WI38 (cell line): Measurements from ENCODE around the gene PI16.
"Not testable (repeated sequence)": the region's sequence is repeated elsewhere in the genome, so short reads cannot be mapped to it uniquely, and the experiment has no call there.

Experiments
- H3K4me3 ChIP-seq: 2 replicates; pipeline ENCODE4 v1.5.1; 2011; ENCODE audit warnings: low read depth, mild to moderate bottlenecking, control low read depth, low read length
- CTCF ChIP-seq: IDR thresholded peaks from 2 replicates; pipeline ENCODE4 v1.5.1; 2012; ENCODE audit warnings: low read depth, mild to moderate bottlenecking, control low read depth, low read length

Gene PI16

GRCh38 chr6:36947570-36948351 lies 6.8 kb upstream of the PI16 start:
- no peak for TF ChIP-seq CTCF
- no peak overlapping the region for H3K4me3 ChIP-seq

- not testable (repeated sequence) for H3K4me3 ChIP-seq
Measured at GRCh38 chr6:36949076-36949475, 5.5 kb upstream of the PI16 start.

GRCh38 chr6:36949636-36950035 lies 4.9 kb upstream of the PI16 start:
- TF ChIP-seq CTCF = no peak
- no peak overlapping the region for H3K4me3 ChIP-seq

- TF ChIP-seq CTCF = no peak
Measured at GRCh38 chr6:36953931-36954261, 642 bp upstream of the PI16 start.

GRCh38 chr6:36955136-36955535 lies 598 bp downstream of the PI16 start:
- no peak for TF ChIP-seq CTCF
- no peak overlapping the region for H3K4me3 ChIP-seq

More at GRCh38 chr6:36953931-36954261, 642 bp upstream of the PI16 start:
- no peak overlapping the region for H3K4me3 ChIP-seq

- H3K4me3 ChIP-seq = no peak overlapping the region
- TF ChIP-seq CTCF = no peak
Measured at GRCh38 chr6:36955671-36956445, 1.3 kb downstream of the PI16 start.

- TF ChIP-seq CTCF = no peak
- no peak overlapping the region for H3K4me3 ChIP-seq
Measured at GRCh38 chr6:36956446-36956820, 1.9 kb downstream of the PI16 start.
